T-cell (primary cell): ENCODE data around the gene ORC5. TPM values are rescaled to one million over a fixed set of nuclear protein-coding genes. Genes with fewer than 3 reads are reported as not detected.

ENCODE experiments used
- ATAC-seq, 4 experiments: fragments of 200-7000 bp in 3 of 4; fragments of 150-1000 bp in 1 of 4; cut with Tn5 transposase; replicated peaks in 1 of 4; 1 replicate in 3 of 4; 2 replicates in 1 of 4; pipeline ENCODE4 v1.10.0; 2021; ENCODE audit warnings: moderate library complexity in 3 of 4, mild to moderate bottlenecking in 2 of 4, moderate number of reproducible peaks in 1 of 4
- CTCF ChIA-PET, 2 donors: fragments of 300-600 bp; sonication (Branson Sonifier 250); formaldehyde crosslinking; loops; one replicate each; lab custom pipeline; 2022; ENCODE audit warnings: antibody characterized with exemption in 2 of 2; lab: Charles Lee
- POLR2A ChIA-PET, 2 donors: fragments of 300-600 bp; sonication (Branson Sonifier 250); formaldehyde crosslinking; loops; one replicate each; lab custom pipeline; 2022; ENCODE audit warnings: antibody characterized with exemption in 2 of 2; lab: Charles Lee
- DNase-seq, 35 experiments: peaks; one replicate each; pipeline versions ENCODE4 v3.0.0 to v3.0.0-alpha.2; 2013 to 2023
- H3K27ac ChIP-seq: one replicate; pipeline ENCODE4 v1.5.1; 2013; ENCODE audit warnings: low read length
- H3K27me3 ChIP-seq, 2 experiments: replicated peaks in 1 of 2; 1 replicate in 1 of 2; 2 replicates in 1 of 2; pipeline versions ENCODE4 v1.6.1 to v1.7.0; 2013; ENCODE audit warnings: low read length in 1 of 2, mixed read lengths in 1 of 2; ENCODE audit not compliant: control insufficient read depth in 2 of 2, insufficient read depth in 2 of 2; ENCODE audit errors: extremely low read depth in 1 of 2
- H3K36me3 ChIP-seq, 2 donors: 1 replicate in 1 of 2; 2 replicates in 1 of 2; pipeline versions ENCODE4 v1.6.1 to v1.7.0; 2013; ENCODE audit warnings: low read length in 1 of 2; ENCODE audit not compliant: control insufficient read depth in 2 of 2, insufficient read depth in 1 of 2; ENCODE audit errors: extremely low read depth in 1 of 2
- H3K4me1 ChIP-seq, 2 experiments: 1 replicate in 1 of 2; 2 replicates in 1 of 2; pipeline versions ENCODE4 v1.6.1 to v1.7.0; 2013; ENCODE audit warnings: low read length in 2 of 2, mixed read lengths in 1 of 2; ENCODE audit not compliant: insufficient read depth in 2 of 2, control insufficient read depth in 1 of 2; ENCODE audit errors: extremely low read depth in 1 of 2
- H3K4me3 ChIP-seq, 2 donors: 1 replicate in 1 of 2; 2 replicates in 1 of 2; pipeline versions ENCODE4 v1.5.1 to v1.7.0; 2013; ENCODE audit warnings: mild to moderate bottlenecking in 2 of 2, low read length in 1 of 2, moderate library complexity in 1 of 2; ENCODE audit not compliant: control insufficient read depth in 1 of 2; ENCODE audit errors: extremely low read depth in 1 of 2
- H3K9me3 ChIP-seq: 2 replicates; pipeline ENCODE4 v1.7.0; 2013
- H3K27ac Mint-ChIP-seq, 2 donors: one replicate each; pipeline ENCODE4 v1.8.0; 2020 to 2021; ENCODE audit warnings: mild to moderate bottlenecking in 2 of 2, mixed read lengths in 2 of 2
- H3K27me3 Mint-ChIP-seq, 2 donors: one replicate each; pipeline ENCODE4 v1.8.0; 2021 to 2022; ENCODE audit warnings: mixed read lengths in 2 of 2
- H3K36me3 Mint-ChIP-seq: one replicate; pipeline ENCODE4 v1.8.0; 2021; ENCODE audit warnings: mixed read lengths
- H3K4me1 Mint-ChIP-seq, 3 donors: one replicate each; pipeline ENCODE4 v1.8.0; 2020 to 2022; ENCODE audit warnings: mixed read lengths in 3 of 3, mild to moderate bottlenecking in 1 of 3
- H3K4me3 Mint-ChIP-seq, 3 donors: one replicate each; pipeline ENCODE4 v1.8.0; 2020 to 2022; ENCODE audit warnings: mild to moderate bottlenecking in 3 of 3, mixed read lengths in 3 of 3, moderate library complexity in 3 of 3
- H3K9me3 Mint-ChIP-seq, 3 donors: one replicate each; pipeline ENCODE4 v1.8.0; 2020 to 2022; ENCODE audit warnings: mixed read lengths in 3 of 3
- WGBS: methylation state at CpG from one replicate; pipeline ENCODE4 v1.1.5; 2013; ENCODE audit warnings: missing lambda C conversion rate; ENCODE audit not compliant: insufficient coverage; 5-methylcytosine and 5-hydroxymethylcytosine counted together
- total RNA-seq, 35 experiments: library from RNA in 6 of 35; stranded (reverse) in 6 of 35; fragments of 120-200 nt in 1 of 35; gene quantifications; one replicate each; pipeline versions ENCODE4 v1.2.1 to v1.2.4 and lab custom pipeline; 2013 to 2026

ORC5 gene
- total RNA-seq, 5 donors from 2014 or later (not counting 1 experiment from before 2014, with no cell fraction given), result 10.4 to 26.9 (median 25.3) TPM

GRCh38 chr7:104206841-104207240, 972 bp downstream of the ORC5 start:
- Mint-ChIP-seq H3K4me3 (peak overlapping the region; percentile 91 to 95 (median 94)), H3K27me3 (peaks cover 13 to 22% of the 10 kb centered on the region in 2 donors), H3K27ac (peak overlapping the region; percentile 88 to 97), H3K9me3 (peaks cover 0 to 3% (median 0%) of the 10 kb centered on the region in 3 donors), H3K4me1 (peaks cover 41 to 42% (median 42%) of the 10 kb centered on the region in 3 donors), H3K36me3 (peaks cover 30% of the 10 kb centered on the region)
- ChIA-PET CTCF (no interaction called here), POLR2A (no interaction called here)
- ATAC-seq (no peak), DNase-seq (no peak)
- peak overlapping the region; percentile 87 to 93 for H3K4me3 ChIP-seq
- no peaks in the 10 kb centered on the region for H3K9me3 ChIP-seq
- peaks cover 9 to 10% of the 10 kb centered on the region in 2 experiments for H3K4me1 ChIP-seq
- no CpG with 5 or more reads among the region's 6 CpGs for WGBS
- H3K36me3 ChIP-seq, result peaks cover 0 to 18% of the 10 kb centered on the region in 2 donors
- H3K27ac ChIP-seq, result peak overlapping the region; percentile 63
- H3K27me3 ChIP-seq, result no peaks in the 10 kb centered on the region

GRCh38 chr7:104198673-104199278, 9.0 kb downstream of the ORC5 start:
- no peaks in the 10 kb centered on the region for H3K4me1 ChIP-seq
- Mint-ChIP-seq H3K27ac (no peak overlapping the region), H3K4me3 (no peak overlapping the region), H3K9me3 (no peaks in the 10 kb centered on the region), H3K36me3 (peaks cover 81% of the 10 kb centered on the region), H3K27me3 (no peaks in the 10 kb centered on the region), H3K4me1 (peaks cover 19 to 32% (median 22%) of the 10 kb centered on the region in 3 donors)
- H3K36me3 ChIP-seq, result peaks cover 11 to 64% of the 10 kb centered on the region in 2 donors
- H3K9me3 ChIP-seq, result no peaks in the 10 kb centered on the region
- H3K4me3 ChIP-seq, result no peak overlapping the region
- CTCF ChIA-PET, result no interaction called here
- WGBS, result 93% methylated on average over 6 of the region's 6 CpGs
- ATAC-seq (no peak), DNase-seq (no peak)
- H3K27me3 ChIP-seq, result no peaks in the 10 kb centered on the region
- POLR2A ChIA-PET, result no interaction called here
- H3K27ac ChIP-seq, result no peak overlapping the region

- Mint-ChIP-seq H3K36me3 (peaks cover 83% of the 10 kb centered on the region), H3K4me1 (peaks cover 14 to 31% (median 17%) of the 10 kb centered on the region in 3 donors), H3K4me3 (no peak overlapping the region), H3K27ac (peak overlapping the region; percentile 2 to 79), H3K27me3 (no peaks in the 10 kb centered on the region), H3K9me3 (peaks cover 0 to 11% (median 0%) of the 10 kb centered on the region in 3 donors)
- ChIA-PET POLR2A (no interaction called here), CTCF (no interaction called here)
- WGBS, result no CpG with 5 or more reads among the region's 2 CpGs
- peaks cover 16 to 55% of the 10 kb centered on the region in 2 donors for H3K36me3 ChIP-seq
- no peak overlapping the region for H3K4me3 ChIP-seq
- ATAC-seq (no peak), DNase-seq (no peak)
- H3K4me1 ChIP-seq, result no peaks in the 10 kb centered on the region
- peaks cover 2% of the 10 kb centered on the region for H3K9me3 ChIP-seq
- no peaks in the 10 kb centered on the region for H3K27me3 ChIP-seq
- peak overlapping the region; percentile 12 for H3K27ac ChIP-seq
These were observed 11.7 kb downstream of the ORC5 start for GRCh38 chr7:104196161-104196560.

GRCh38 chr7:104192434-104192833, 15.4 kb downstream of the ORC5 start:
- DNase-seq (no peak), ATAC-seq (no peak)
- H3K27me3 Mint-ChIP-seq, result no peaks in the 10 kb centered on the region
- H3K4me1 ChIP-seq, result no peaks in the 10 kb centered on the region
- H3K4me3 ChIP-seq, result no peak overlapping the region
- no peak overlapping the region for H3K4me3 Mint-ChIP-seq
- peaks cover 77% of the 10 kb centered on the region for H3K36me3 Mint-ChIP-seq
- WGBS, result no CpG with 5 or more reads among the region's 1 CpG
- ChIA-PET CTCF (interaction anchor here in 1 of 2 donors (0.8 kb wide), 1 partner anchor 39 kb away, joined by 3 read pairs; no protein-coding TSS in a partner anchor), POLR2A (no interaction called here)
- H3K36me3 ChIP-seq, result peaks cover 8 to 51% of the 10 kb centered on the region in 2 donors
- no peaks in the 10 kb centered on the region for H3K27me3 ChIP-seq
- peaks cover 12 to 17% (median 14%) of the 10 kb centered on the region in 3 donors for H3K4me1 Mint-ChIP-seq
- H3K9me3 Mint-ChIP-seq, result peaks cover 0 to 11% (median 0%) of the 10 kb centered on the region in 3 donors
- no peak overlapping the region for H3K27ac Mint-ChIP-seq
- no peak overlapping the region for H3K27ac ChIP-seq
- H3K9me3 ChIP-seq, result peaks cover 2% of the 10 kb centered on the region

- POLR2A ChIA-PET, result no interaction called here
- CTCF ChIA-PET, result no interaction called here
- H3K27ac Mint-ChIP-seq, result no peak overlapping the region
- H3K4me1 Mint-ChIP-seq, result no peaks in the 10 kb centered on the region
- H3K4me3 ChIP-seq, result no peak overlapping the region
- no peak overlapping the region for H3K4me3 Mint-ChIP-seq
- ATAC-seq (no peak), DNase-seq (no peak)
- no peaks in the 10 kb centered on the region for H3K4me1 ChIP-seq
- H3K27ac ChIP-seq, result no peak overlapping the region
- no peaks in the 10 kb centered on the region for H3K9me3 ChIP-seq
- peaks cover 4 to 46% of the 10 kb centered on the region in 2 donors for H3K36me3 ChIP-seq
- H3K36me3 Mint-ChIP-seq, result peaks cover 65% of the 10 kb centered on the region
- H3K9me3 Mint-ChIP-seq, result no peaks in the 10 kb centered on the region
- H3K27me3 Mint-ChIP-seq, result no peaks in the 10 kb centered on the region
- H3K27me3 ChIP-seq, result no peaks in the 10 kb centered on the region
- WGBS, result no CpG with 5 or more reads among the region's 3 CpGs
These were observed 22.5 kb downstream of the ORC5 start for GRCh38 chr7:104185346-104185745.

GRCh38 chr7:104179178-104179577, 28.6 kb downstream of the ORC5 start:
- DNase-seq, result no peak
- H3K4me3 Mint-ChIP-seq, result no peak overlapping the region
- no peak overlapping the region for H3K4me3 ChIP-seq
- no CpG with 5 or more reads among the region's 2 CpGs for WGBS
- no peak overlapping the region for H3K27ac ChIP-seq
- H3K4me1 ChIP-seq, result no peaks in the 10 kb centered on the region
- peaks cover 0 to 11% (median 0%) of the 10 kb centered on the region in 3 donors for H3K9me3 Mint-ChIP-seq
- H3K27ac Mint-ChIP-seq, result no peak overlapping the region
- ChIA-PET POLR2A (interaction anchor here (0.6 to 0.7 kb wide), 3 partner anchors 25 to 758 kb away, joined by 5 to 10 read pairs (median 8); no protein-coding TSS in a partner anchor), CTCF (interaction anchor here in 1 of 2 donors (0.7 kb wide), 2 partner anchors 669 to 966 kb away, joined by 3 read pairs; no protein-coding TSS in a partner anchor)
- peaks cover 11 to 19% of the 10 kb centered on the region in 2 donors for H3K36me3 ChIP-seq
- H3K27me3 ChIP-seq, result no peaks in the 10 kb centered on the region
- no peaks in the 10 kb centered on the region for H3K27me3 Mint-ChIP-seq
- H3K4me1 Mint-ChIP-seq, result no peaks in the 10 kb centered on the region
- H3K9me3 ChIP-seq, result no peaks in the 10 kb centered on the region
- ATAC-seq, result no peak
- H3K36me3 Mint-ChIP-seq, result peaks cover 61% of the 10 kb centered on the region
